Stimulated activated naive B cell treated with anti-CD40 and anti-IgM and Interleukin-4, amounts not matched to agents 10 μg/mL and 1 μg/mL and 100 μg/mL, for 72 hours (primary cell): ENCODE data around the gene SDF2.

Source experiments
- ATAC-seq, 2 donors: fragments of 150-1000 bp; cut with Tn5 transposase; replicated peaks; 2 replicates each; pipeline ENCODE4 v1.10.0; 2021; ENCODE audit warnings: moderate library complexity in 1 of 2
- DNase-seq: peaks from one replicate; pipeline ENCODE4 v3.0.0; 2021
- H3K27ac Mint-ChIP-seq: one replicate; pipeline ENCODE4 v1.8.0; 2022; ENCODE audit warnings: mild to moderate bottlenecking, mixed read lengths
- H3K27me3 Mint-ChIP-seq, 2 donors: one replicate each; pipeline ENCODE4 v1.8.0; 2022; ENCODE audit warnings: mixed read lengths in 2 of 2
- H3K36me3 Mint-ChIP-seq, 2 donors: one replicate each; pipeline ENCODE4 v1.8.0; 2022; ENCODE audit warnings: mixed read lengths in 2 of 2, mild to moderate bottlenecking in 1 of 2
- H3K4me1 Mint-ChIP-seq, 2 donors: one replicate each; pipeline ENCODE4 v1.8.0; 2022; ENCODE audit warnings: mixed read lengths in 2 of 2, mild to moderate bottlenecking in 1 of 2
- H3K4me3 Mint-ChIP-seq, 2 donors: one replicate each; pipeline ENCODE4 v1.8.0; 2022; ENCODE audit warnings: mild to moderate bottlenecking in 2 of 2, mixed read lengths in 2 of 2, moderate library complexity in 1 of 2
- H3K9me3 Mint-ChIP-seq, 2 donors: one replicate each; pipeline ENCODE4 v1.8.0; 2022; ENCODE audit warnings: mixed read lengths in 2 of 2, mild to moderate bottlenecking in 1 of 2

The SDF2 gene

DNA sequence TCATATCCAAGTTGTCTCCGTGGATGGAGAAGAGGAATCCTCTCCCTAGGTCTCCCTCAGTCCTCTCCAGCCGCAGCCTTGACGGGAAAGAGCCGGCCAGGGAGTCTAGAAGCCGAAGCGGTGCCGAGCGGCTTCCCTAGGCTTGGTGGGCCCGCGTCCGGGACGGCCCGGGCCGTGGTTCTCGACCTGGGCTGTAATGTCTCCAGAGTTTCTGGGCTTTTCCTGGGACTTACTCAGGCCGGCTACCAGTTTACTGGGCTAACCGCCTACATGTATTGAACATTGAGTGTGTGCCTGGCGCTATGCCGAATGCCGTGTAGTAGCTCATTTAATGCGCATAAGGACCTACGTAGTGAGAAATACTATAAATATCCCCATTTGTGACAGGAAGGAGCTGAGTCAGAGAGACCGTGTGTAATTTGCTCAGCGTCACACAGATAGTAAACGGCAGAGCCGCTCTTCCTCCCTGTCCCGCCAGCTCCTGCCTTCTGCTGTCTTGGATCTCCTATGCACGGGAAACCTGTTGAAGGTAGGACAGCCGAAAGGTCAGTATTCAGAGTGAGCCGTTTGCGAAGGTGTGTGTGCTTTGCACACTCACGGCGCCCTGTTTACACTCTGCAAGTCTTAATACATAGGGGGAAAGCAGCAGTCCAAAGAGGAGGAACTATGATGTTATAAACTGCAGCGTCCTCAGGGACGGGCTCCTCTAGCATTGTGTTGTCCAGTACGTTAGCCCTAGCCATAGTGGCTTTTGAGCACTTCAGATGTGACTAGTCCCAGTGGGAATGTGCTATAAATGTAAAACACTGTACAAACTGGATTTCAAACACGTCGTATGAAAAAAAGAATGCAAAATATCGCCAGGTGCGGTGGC, 62.2 kb downstream of the SDF2 start:
- DNase-seq (peak; percentile 59), ATAC-seq (peak; percentile 75 to 80)
- H3K9me3 Mint-ChIP-seq = no peaks in the 10 kb centered on the region
- peaks cover 3 to 16% of the 10 kb centered on the region in 2 donors for H3K36me3 Mint-ChIP-seq
- peak overlapping the region; percentile 91 to 97 for H3K4me3 Mint-ChIP-seq
- H3K27ac Mint-ChIP-seq = peak overlapping the region; percentile 95
- no peaks in the 10 kb centered on the region for H3K27me3 Mint-ChIP-seq
- H3K4me1 Mint-ChIP-seq = peaks cover 17 to 31% of the 10 kb centered on the region in 2 donors

DNA sequence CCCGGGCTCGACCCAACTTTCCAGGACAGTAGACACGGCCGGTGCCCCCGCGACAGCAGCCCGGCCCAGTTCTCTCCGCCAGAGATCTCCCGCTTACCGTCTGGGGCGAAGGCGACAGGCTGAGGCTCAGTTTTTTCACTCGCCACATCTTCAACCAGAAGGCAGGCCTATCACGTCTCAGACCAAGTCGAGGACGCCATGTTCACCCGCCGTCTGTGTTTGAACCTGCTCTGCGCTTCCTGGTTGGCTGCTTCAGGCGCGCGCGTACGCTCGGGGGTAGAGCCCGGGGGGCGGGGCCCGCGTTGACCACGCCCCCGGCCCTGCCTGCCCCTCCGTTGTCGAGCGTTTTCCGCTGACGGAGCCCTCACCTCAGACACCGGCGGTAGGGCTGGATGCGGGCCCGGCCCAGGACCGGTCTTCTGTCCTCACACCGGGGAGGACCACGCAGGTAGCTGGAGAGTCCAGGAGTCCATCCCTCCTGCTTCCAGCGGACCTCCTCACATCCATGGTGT, 62.9 kb downstream of the SDF2 start, which contains the start of gene SPAG5:
Gene SPAG5, minus strand, starts transcription at position 227 of the 512 bp plus-strand sequence. Its CDS starts 79 bp downstream, at position 148.
- peaks cover 0 to 13% of the 10 kb centered on the region in 2 donors for H3K36me3 Mint-ChIP-seq
- ATAC-seq (peak; percentile 89 to 94), DNase-seq (peak; percentile 92)
- H3K27me3 Mint-ChIP-seq = no peaks in the 10 kb centered on the region
- peaks cover 16 to 31% of the 10 kb centered on the region in 2 donors for H3K4me1 Mint-ChIP-seq
- peak within 1 kb of the TSS; percentile 91 to 97 for H3K4me3 Mint-ChIP-seq
- peak within 1 kb of the TSS; percentile 95 for H3K27ac Mint-ChIP-seq
- no peaks in the 10 kb centered on the region for H3K9me3 Mint-ChIP-seq

DNA sequence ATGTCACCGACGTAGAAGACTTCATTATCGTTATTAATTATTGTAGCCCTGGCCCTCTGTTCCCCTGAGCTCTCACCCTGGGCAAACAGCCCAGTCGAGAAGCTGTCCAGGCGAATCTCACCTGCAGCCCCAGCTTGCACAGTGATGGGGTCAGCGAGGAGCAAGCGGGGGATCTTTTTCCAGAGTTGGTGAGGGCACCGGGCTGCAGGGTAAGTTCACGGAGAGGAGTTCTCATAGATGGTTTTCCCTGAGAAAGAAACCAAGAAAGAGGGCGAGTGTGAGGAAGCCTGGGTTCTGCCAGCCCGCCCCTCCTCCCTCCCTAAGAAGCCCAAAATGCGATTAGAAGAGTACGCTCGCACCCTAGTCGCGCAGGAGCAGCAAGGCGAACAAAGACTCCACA, 63.3 kb downstream of the SDF2 start:
- ATAC-seq (no peak), DNase-seq (no peak)
- Mint-ChIP-seq H3K27ac (peak overlapping the region; percentile 95), H3K27me3 (no peaks in the 10 kb centered on the region), H3K36me3 (peaks cover 0 to 9% of the 10 kb centered on the region in 2 donors), H3K4me3 (peak overlapping the region; percentile 91 to 97), H3K4me1 (peaks cover 16 to 31% of the 10 kb centered on the region in 2 donors), H3K9me3 (no peaks in the 10 kb centered on the region)
